NT2/D1 (cell line): ENCODE data around the gene SIK1.
"Not testable (repeated sequence)": the region's sequence is repeated elsewhere in the genome, so short reads cannot be mapped to it uniquely, and the experiment has no call there.

Experiments used
- SUZ12 ChIP-seq: IDR thresholded peaks from 2 replicates; pipeline ENCODE4 v1.6.1; 2011; ENCODE audit not compliant: insufficient read length, insufficient read depth; ENCODE audit errors: extremely low read depth
- YY1 ChIP-seq: IDR thresholded peaks from 2 replicates; pipeline ENCODE4 v1.6.1; 2011; ENCODE audit not compliant: insufficient read length, insufficient read depth
- ZNF274 ChIP-seq: IDR thresholded peaks from 2 replicates; pipeline ENCODE4 v1.6.1; 2011; ENCODE audit warnings: mild to moderate bottlenecking, low read depth, low read length

DNA sequence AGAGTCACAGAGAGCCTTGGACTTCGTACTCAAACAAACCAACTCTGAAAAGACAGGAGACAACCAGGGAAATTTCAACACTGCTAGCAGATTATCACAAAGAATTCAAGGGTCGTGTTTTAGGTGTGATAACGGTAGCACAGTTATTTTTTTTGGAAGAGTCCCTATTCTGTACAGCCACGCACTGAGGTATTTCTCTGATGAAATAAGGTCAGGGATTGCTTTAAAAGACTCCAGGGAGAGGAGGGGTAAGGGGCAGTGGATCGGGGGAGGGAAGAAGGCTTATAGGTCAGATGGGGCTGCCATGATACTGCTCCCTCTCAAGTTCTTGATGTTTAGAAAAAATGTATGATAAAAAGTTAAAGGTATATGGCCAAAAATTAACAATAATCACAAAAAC, 38.2 kb upstream of the SIK1 start:
- not testable (repeated sequence) for TF ChIP-seq SUZ12, ZNF274, YY1
